Prostate gland (tissue), 2 donors: ENCODE data around the gene MMP26.

Experiments used
- CTCF ChIP-seq, 4 experiments: fragments of 200-600 bp in 2 of 4; fragments of 450-650 bp in 2 of 4; sonication (generic) in 2 of 4; IDR thresholded peaks; 1 replicate in 3 of 4; 2 replicates in 1 of 4; pipeline ENCODE4 v1.5.1; 2016 to 2019; ENCODE audit warnings: antibody characterized with exemption in 4 of 4, mild to moderate bottlenecking in 2 of 4, moderate library complexity in 2 of 4
- POLR2A ChIP-seq: fragments of 450-650 bp; IDR thresholded peaks from one replicate; pipeline ENCODE4 v1.6.1; 2016; ENCODE audit warnings: antibody characterized with exemption, mild to moderate bottlenecking
- POLR2AphosphoS5 ChIP-seq: sonication (generic); formaldehyde crosslinking; IDR thresholded peaks from one replicate; pipeline ENCODE4 v1.6.1; 2017; ENCODE audit warnings: antibody characterized with exemption

GRCh38 chr11:4740735-4741134 lies 36.2 kb downstream of the MMP26 start:
- no peak for TF ChIP-seq CTCF (IDR thresholded peaks at IDR 0.05)
- TF ChIP-seq POLR2AphosphoS5: peak; percentile 68
- no peak for TF ChIP-seq POLR2A
